GM23338 (cell line): ENCODE measurements around the gene TSNAX. TPM values are rescaled to one million over a fixed set of nuclear protein-coding genes. Genes with fewer than 3 reads are reported as not detected.
"Not testable (repeated sequence)": the region's sequence is repeated elsewhere in the genome, so short reads cannot be mapped to it uniquely, and the experiment has no call there.

ENCODE experiments used
- ATAC-seq: fragments of 200-7000 bp; cut with Tn5 transposase; 3 replicates; pipeline ENCODE4 v1.9.1; 2020
- DNase-seq: peaks from one replicate; pipeline ENCODE4 v3.0.0-alpha.2; 2015; ENCODE audit warnings: low spot score
- H2AFZ ChIP-seq: fragments of 200-600 bp; sonication (generic); 2 replicates; pipeline ENCODE4 v1.8.0; 2016; ENCODE audit warnings: antibody characterized with exemption, mild to moderate bottlenecking, moderate library complexity
- H3F3A ChIP-seq: fragments of 200-600 bp; sonication (generic); replicated peaks from 2 replicates; pipeline ENCODE4 v1.8.0; 2017; ENCODE audit warnings: antibody characterized with exemption, mixed run types, low read depth
- H3K27ac ChIP-seq: fragments of 200-600 bp; sonication (generic); 2 replicates; pipeline ENCODE4 v1.6.1; 2016; ENCODE audit warnings: low read depth
- H3K27me3 ChIP-seq: fragments of 200-600 bp; sonication (generic); 2 replicates; pipeline ENCODE4 v1.8.0; 2016; ENCODE audit warnings: mild to moderate bottlenecking, mixed run types, moderate library complexity; ENCODE audit not compliant: insufficient read depth
- H3K36me3 ChIP-seq: fragments of 200-600 bp; sonication (generic); 2 replicates; pipeline ENCODE4 v1.8.0; 2016; ENCODE audit warnings: mild to moderate bottlenecking; ENCODE audit not compliant: insufficient read depth
- H3K4me1 ChIP-seq: fragments of 200-600 bp; sonication (generic); 2 replicates; pipeline ENCODE4 v1.8.0; 2016; ENCODE audit warnings: mild to moderate bottlenecking, moderate library complexity; ENCODE audit not compliant: insufficient read depth
- H3K4me2 ChIP-seq: fragments of 200-600 bp; sonication (generic); 2 replicates; pipeline ENCODE4 v1.7.1; 2017; ENCODE audit warnings: mixed run types
- H3K4me3 ChIP-seq: fragments of 200-600 bp; sonication (generic); 2 replicates; pipeline ENCODE4 v1.6.1; 2016; ENCODE audit warnings: mixed run types
- H3K79me2 ChIP-seq: fragments of 200-600 bp; sonication (generic); replicated peaks from 2 replicates; pipeline ENCODE4 v1.8.0; 2017; ENCODE audit warnings: mild to moderate bottlenecking; ENCODE audit not compliant: insufficient read depth
- H3K9me2 ChIP-seq: fragments of 200-600 bp; sonication (generic); 2 replicates; pipeline ENCODE4 v1.8.0; 2017; ENCODE audit not compliant: insufficient read depth
- H4K20me1 ChIP-seq: fragments of 200-600 bp; sonication (generic); replicated peaks from 2 replicates; pipeline ENCODE4 v1.8.0; 2017; ENCODE audit warnings: mild to moderate bottlenecking; ENCODE audit not compliant: insufficient read depth
- H3K27ac Mint-ChIP-seq: 2 replicates; pipeline ENCODE4 v1.8.0; 2020; ENCODE audit warnings: inconsistent platforms, mild to moderate bottlenecking, moderate library complexity, mixed read lengths
- H3K27me3 Mint-ChIP-seq: 3 replicates; pipeline ENCODE4 v1.8.0; 2022; ENCODE audit warnings: low read depth, mild to moderate bottlenecking, moderate library complexity, mixed read lengths, inconsistent platforms; ENCODE audit not compliant: insufficient read depth, poor library complexity
- H3K36me3 Mint-ChIP-seq: 3 replicates; pipeline ENCODE4 v1.8.0; 2021; ENCODE audit warnings: low read depth, mild to moderate bottlenecking, inconsistent platforms, moderate library complexity, mixed read lengths
- H3K4me1 Mint-ChIP-seq: 3 replicates; pipeline ENCODE4 v1.8.0; 2020; ENCODE audit warnings: mild to moderate bottlenecking, inconsistent platforms, mixed read lengths
- H3K4me3 Mint-ChIP-seq: 3 replicates; pipeline ENCODE4 v1.8.0; 2021; ENCODE audit warnings: moderate library complexity, mild to moderate bottlenecking, inconsistent platforms, mixed read lengths
- H3K9me3 Mint-ChIP-seq: 3 replicates; pipeline ENCODE4 v1.8.0; 2020; ENCODE audit warnings: moderate library complexity, mild to moderate bottlenecking, inconsistent platforms, mixed read lengths
- STAT1 ChIP-seq: IDR thresholded peaks from one replicate; pipeline ENCODE4 v1.6.1; 2016; ENCODE audit warnings: antibody characterized with exemption; ENCODE audit not compliant: unreplicated experiment
- ZNF114 ChIP-seq: fragments of 250-450 bp; sonication (Bioruptor Pico); IDR thresholded peaks from 2 replicates; pipeline ENCODE4 v1.5.0; 2020; ENCODE audit warnings: mild to moderate bottlenecking, moderate library complexity
- polyA plus RNA-seq: library from polyadenylated mRNA; unstranded; fragments of >200 nt; fragmentation: Nextera tagmentation; extraction: Ambion mirVana; gene quantifications from 2 replicates; pipeline ENCODE4 v1.2.1, GENCODE V29; 2016
- total RNA-seq: library from RNA; depleted of rRNA; stranded (reverse); fragments of >200 nt; shearing (Covaris generic); gene quantifications from 2 replicates; pipeline ENCODE4 v1.2.3, GENCODE V29; 2014
- TF ChIP-seq, protein P1 (sequence below): fragments of 250-450 bp; sonication (Bioruptor Pico); IDR thresholded peaks from 2 replicates; pipeline ENCODE4 v1.5.0; 2020; ENCODE audit warnings: mild to moderate bottlenecking, moderate library complexity
- TF ChIP-seq, protein P2 (sequence below): IDR thresholded peaks from 2 replicates; pipeline ENCODE4 v1.6.1; 2016; ENCODE audit warnings: antibody characterized with exemption

The TSNAX gene
- total and polyA plus RNA-seq, 2 experiments from 2014 or later = 31.5 to 31.7 TPM

GRCh38 chr1:231592809-231593208 lies 64.3 kb downstream of the TSNAX start (continued):
- TF ChIP-seq, protein P1, sequence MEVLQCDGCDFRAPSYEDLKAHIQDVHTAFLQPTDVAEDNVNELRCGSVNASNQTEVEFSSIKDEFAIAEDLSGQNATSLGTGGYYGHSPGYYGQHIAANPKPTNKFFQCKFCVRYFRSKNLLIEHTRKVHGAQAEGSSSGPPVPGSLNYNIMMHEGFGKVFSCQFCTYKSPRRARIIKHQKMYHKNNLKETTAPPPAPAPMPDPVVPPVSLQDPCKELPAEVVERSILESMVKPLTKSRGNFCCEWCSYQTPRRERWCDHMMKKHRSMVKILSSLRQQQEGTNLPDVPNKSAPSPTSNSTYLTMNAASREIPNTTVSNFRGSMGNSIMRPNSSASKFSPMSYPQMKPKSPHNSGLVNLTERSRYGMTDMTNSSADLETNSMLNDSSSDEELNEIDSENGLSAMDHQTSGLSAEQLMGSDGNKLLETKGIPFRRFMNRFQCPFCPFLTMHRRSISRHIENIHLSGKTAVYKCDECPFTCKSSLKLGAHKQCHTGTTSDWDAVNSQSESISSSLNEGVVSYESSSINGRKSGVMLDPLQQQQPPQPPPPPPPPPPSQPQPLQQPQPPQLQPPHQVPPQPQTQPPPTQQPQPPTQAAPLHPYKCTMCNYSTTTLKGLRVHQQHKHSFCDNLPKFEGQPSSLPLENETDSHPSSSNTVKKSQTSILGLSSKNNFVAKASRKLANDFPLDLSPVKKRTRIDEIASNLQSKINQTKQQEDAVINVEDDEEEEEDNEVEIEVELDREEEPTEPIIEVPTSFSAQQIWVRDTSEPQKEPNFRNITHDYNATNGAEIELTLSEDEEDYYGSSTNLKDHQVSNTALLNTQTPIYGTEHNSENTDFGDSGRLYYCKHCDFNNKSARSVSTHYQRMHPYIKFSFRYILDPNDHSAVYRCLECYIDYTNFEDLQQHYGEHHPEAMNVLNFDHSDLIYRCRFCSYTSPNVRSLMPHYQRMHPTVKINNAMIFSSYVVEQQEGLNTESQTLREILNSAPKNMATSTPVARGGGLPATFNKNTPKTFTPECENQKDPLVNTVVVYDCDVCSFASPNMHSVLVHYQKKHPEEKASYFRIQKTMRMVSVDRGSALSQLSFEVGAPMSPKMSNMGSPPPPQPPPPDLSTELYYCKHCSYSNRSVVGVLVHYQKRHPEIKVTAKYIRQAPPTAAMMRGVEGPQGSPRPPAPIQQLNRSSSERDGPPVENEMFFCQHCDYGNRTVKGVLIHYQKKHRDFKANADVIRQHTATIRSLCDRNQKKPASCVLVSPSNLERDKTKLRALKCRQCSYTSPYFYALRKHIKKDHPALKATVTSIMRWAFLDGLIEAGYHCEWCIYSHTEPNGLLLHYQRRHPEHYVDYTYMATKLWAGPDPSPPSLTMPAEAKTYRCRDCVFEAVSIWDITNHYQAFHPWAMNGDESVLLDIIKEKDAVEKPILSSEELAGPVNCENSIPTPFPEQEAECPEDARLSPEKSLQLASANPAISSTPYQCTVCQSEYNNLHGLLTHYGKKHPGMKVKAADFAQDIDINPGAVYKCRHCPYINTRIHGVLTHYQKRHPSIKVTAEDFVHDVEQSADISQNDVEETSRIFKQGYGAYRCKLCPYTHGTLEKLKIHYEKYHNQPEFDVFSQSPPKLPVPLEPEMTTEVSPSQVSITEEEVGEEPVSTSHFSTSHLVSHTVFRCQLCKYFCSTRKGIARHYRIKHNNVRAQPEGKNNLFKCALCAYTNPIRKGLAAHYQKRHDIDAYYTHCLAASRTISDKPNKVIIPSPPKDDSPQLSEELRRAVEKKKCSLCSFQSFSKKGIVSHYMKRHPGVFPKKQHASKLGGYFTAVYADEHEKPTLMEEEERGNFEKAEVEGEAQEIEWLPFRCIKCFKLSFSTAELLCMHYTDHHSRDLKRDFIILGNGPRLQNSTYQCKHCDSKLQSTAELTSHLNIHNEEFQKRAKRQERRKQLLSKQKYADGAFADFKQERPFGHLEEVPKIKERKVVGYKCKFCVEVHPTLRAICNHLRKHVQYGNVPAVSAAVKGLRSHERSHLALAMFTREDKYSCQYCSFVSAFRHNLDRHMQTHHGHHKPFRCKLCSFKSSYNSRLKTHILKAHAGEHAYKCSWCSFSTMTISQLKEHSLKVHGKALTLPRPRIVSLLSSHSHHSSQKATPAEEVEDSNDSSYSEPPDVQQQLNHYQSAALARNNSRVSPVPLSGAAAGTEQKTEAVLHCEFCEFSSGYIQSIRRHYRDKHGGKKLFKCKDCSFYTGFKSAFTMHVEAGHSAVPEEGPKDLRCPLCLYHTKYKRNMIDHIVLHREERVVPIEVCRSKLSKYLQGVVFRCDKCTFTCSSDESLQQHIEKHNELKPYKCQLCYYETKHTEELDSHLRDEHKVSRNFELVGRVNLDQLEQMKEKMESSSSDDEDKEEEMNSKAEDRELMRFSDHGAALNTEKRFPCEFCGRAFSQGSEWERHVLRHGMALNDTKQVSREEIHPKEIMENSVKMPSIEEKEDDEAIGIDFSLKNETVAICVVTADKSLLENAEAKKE (CRISPR knock-in tag) = no peak
- TF ChIP-seq ZNF114 (CRISPR knock-in tag) (no peak), STAT1 (no peak)
- TF ChIP-seq, protein P2, sequence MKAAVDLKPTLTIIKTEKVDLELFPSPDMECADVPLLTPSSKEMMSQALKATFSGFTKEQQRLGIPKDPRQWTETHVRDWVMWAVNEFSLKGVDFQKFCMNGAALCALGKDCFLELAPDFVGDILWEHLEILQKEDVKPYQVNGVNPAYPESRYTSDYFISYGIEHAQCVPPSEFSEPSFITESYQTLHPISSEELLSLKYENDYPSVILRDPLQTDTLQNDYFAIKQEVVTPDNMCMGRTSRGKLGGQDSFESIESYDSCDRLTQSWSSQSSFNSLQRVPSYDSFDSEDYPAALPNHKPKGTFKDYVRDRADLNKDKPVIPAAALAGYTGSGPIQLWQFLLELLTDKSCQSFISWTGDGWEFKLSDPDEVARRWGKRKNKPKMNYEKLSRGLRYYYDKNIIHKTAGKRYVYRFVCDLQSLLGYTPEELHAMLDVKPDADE = no peak

DNA sequence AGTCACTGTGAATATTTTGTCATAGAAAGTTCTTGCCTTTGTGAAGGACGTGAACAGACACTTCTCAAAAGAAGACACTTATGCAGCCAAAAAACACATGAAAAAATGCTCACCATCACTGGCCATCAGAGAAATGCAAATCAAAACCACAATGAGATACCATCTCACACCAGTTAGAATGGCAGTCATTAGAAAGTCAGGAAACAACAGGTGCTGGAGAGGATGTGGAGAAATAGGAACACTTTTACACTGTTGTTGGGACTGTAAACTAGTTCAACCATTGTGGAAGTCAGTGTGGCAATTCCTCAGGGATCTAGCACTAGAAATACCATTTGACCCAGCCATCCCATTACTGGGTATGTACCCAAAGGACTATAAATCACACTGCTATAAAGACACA lies 64.8 kb downstream of the TSNAX start:
- H3K9me2 ChIP-seq, H2AFZ ChIP-seq, H3K36me3 ChIP-seq, DNase-seq, H3K4me3 ChIP-seq, H3K36me3 Mint-ChIP-seq, H3K4me1 Mint-ChIP-seq, H3K4me2 ChIP-seq, H3K27ac Mint-ChIP-seq, H3K79me2 ChIP-seq, H4K20me1 ChIP-seq, H3K27ac ChIP-seq, H3F3A ChIP-seq, H3K4me1 ChIP-seq, H3K4me3 Mint-ChIP-seq, ATAC-seq, H3K27me3 Mint-ChIP-seq, H3K27me3 ChIP-seq, H3K9me3 Mint-ChIP-seq: not testable (repeated sequence)
